NB4 (cell line): ENCODE data around the gene PLEKHG3.

Experiments
- CTCF ChIP-seq: IDR thresholded peaks from one replicate; pipeline ENCODE4 v1.5.1; 2012; ENCODE audit warnings: low read depth, low read length
- MYC ChIP-seq: IDR thresholded peaks from 2 replicates; pipeline ENCODE4 v1.6.1; 2011; ENCODE audit warnings: low read depth, low read length
- POLR2A ChIP-seq: IDR thresholded peaks from 2 replicates; pipeline ENCODE4 v1.6.1; 2011; ENCODE audit warnings: mild to moderate bottlenecking; ENCODE audit not compliant: insufficient read length; ENCODE audit errors: extremely low read depth
- TF ChIP-seq, protein P1 (sequence below): IDR thresholded peaks from 2 replicates; pipeline ENCODE4 v1.6.1; 2011; ENCODE audit warnings: low read depth, low read length

DNA sequence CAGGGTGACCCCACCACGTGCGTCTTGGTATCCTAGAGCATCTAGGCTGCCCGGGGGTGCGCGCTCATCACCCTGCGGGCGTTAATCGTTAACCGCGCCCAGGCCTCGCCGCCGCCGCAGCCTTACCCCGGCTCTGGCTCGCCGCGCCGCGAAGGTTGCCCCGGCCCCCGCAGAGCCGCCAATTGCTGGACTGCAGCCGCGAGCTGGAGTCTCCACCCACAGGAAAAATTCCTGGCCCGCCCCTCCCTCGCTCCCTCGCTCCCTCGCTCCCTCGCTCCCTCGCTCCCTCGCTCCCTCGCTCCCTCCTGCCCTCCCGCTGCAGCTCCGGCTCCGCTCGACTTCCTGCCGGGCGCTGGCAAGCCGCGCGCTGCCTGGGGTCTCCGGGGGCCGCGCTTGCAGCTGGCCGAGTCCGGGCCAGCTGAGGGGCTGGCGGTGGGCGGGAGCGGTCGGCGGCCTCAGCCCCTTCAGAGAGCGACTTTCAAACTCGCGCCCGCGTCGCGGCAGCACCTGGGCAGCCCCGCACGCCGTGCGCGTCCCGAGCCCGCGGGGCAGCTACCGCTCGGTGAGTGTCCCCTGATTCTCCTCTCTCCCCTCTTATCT lies at the start of gene PLEKHG3:
- TF ChIP-seq CTCF, result no peak
- TF ChIP-seq, protein P1, sequence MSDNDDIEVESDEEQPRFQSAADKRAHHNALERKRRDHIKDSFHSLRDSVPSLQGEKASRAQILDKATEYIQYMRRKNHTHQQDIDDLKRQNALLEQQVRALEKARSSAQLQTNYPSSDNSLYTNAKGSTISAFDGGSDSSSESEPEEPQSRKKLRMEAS, result peak; percentile 91
- no peak for TF ChIP-seq POLR2A
- no peak for TF ChIP-seq MYC
